ENCODE results near the gene MPP1. TPM values are rescaled to one million over a fixed set of nuclear protein-coding genes. Genes with fewer than 3 reads are reported as not detected.

Gene MPP1
- polyA plus RNA-seq, 1 of the 3 experiments (the other 2 are of a cell fraction) = 13.3 TPM

GRCh38 chrX:154836163-154836562 is 30.9 kb upstream of the MPP1 start:
- Histone ChIP-seq H3K79me2 (ENCODE audit: insufficient read depth) (no peaks in the 10 kb centered on the region), H3K9me2 (no peaks in the 10 kb centered on the region), H3K9me3 (no peaks in the 10 kb centered on the region), H3K9ac (no peak overlapping the region), H3K27me3 (ENCODE audit: insufficient read depth) (no peaks in the 10 kb centered on the region), H2AFZ (ENCODE audit: low read depth) (no peak overlapping the region), H3K27ac (ENCODE audit: low read depth in 2 of 2, low read length in 1 of 2) (no peak overlapping the region), H3K4me2 (no peak overlapping the region), H3F3A (replicated peaks; ENCODE audit: insufficient read depth) (no peaks in the 10 kb centered on the region), H3K4me3 (ENCODE audit: low read depth in 2 of 2, low read length in 1 of 2) (no peak overlapping the region), H3K4me1 (ENCODE audit: control insufficient read depth in 1 of 2, insufficient read depth in 2 of 2, low read depth in 1 of 2, low read length in 1 of 2) (no peaks in the 10 kb centered on the region), H3K36me3 (replicated peaks in 1 of 2; ENCODE audit: control insufficient read depth in 1 of 2, insufficient read depth in 2 of 2, low read length in 1 of 2) (no peaks in the 10 kb centered on the region), H4K20me1 (ENCODE audit: insufficient read depth) (no peaks in the 10 kb centered on the region)
- ChIA-PET CTCF (no interaction called here), POLR2A (no interaction called here)
- no peak for DNase-seq
- no peak for TF ChIP-seq NFIC (IDR thresholded peaks at IDR 0.05; ENCODE audit: borderline replicate concordance)
- TF ChIP-seq USF1 (IDR thresholded peaks at IDR 0.05; ENCODE audit: borderline replicate concordance, low read depth) = no peak
- TF ChIP-seq SMC3 (IDR thresholded peaks at IDR 0.05; ENCODE audit: low read depth, low read length) = no peak
- no peak for TF ChIP-seq SIN3A (IDR thresholded peaks at IDR 0.05; ENCODE audit: borderline replicate concordance, low read depth, low read length)
- no peak for TF ChIP-seq TAF1 (IDR thresholded peaks at IDR 0.05; ENCODE audit: borderline replicate concordance, low read depth, low read length)
- no peak for TF ChIP-seq IRF3 (IDR thresholded peaks at IDR 0.05; ENCODE audit: low read depth, low read length)
- no peak for TF ChIP-seq RCOR1 (IDR thresholded peaks at IDR 0.05; ENCODE audit: low read length)
- no peak for TF ChIP-seq NRF1 (IDR thresholded peaks at IDR 0.05; ENCODE audit: low read depth, low read length)
- no peak for TF ChIP-seq USF2 (IDR thresholded peaks at IDR 0.05; ENCODE audit: borderline replicate concordance, low read depth, low read length)
- TF ChIP-seq EP300 (IDR thresholded peaks at IDR 0.05; ENCODE audit: borderline replicate concordance in 1 of 2, low read depth in 1 of 2, low read length in 1 of 2) = no peak
- TF ChIP-seq PBX3 (IDR thresholded peaks at IDR 0.05) = no peak
- TF ChIP-seq RFX5 (IDR thresholded peaks at IDR 0.05; ENCODE audit: low read length) = no peak
- 8% methylated on average over 1 of the region's 1 CpG for WGBS (ENCODE audit: low lambda C conversion rate)

- no peaks in the 10 kb centered on the region for H3K36me3 ChIP-seq (replicated peaks in 1 of 2; ENCODE audit: control insufficient read depth in 1 of 2, insufficient read depth in 2 of 2, low read length in 1 of 2)
- DNase-seq = no peak
- TF ChIP-seq FOSL2 (IDR thresholded peaks at IDR 0.05; ENCODE audit: borderline replicate concordance, low read depth) = no peak
- TF ChIP-seq CHD2 (IDR thresholded peaks at IDR 0.05; ENCODE audit: low read length, partially characterized antibody) = no peak
- TF ChIP-seq NRF1 (IDR thresholded peaks at IDR 0.05; ENCODE audit: low read depth, low read length) = no peak
- TF ChIP-seq GATA2 (CRISPR knock-in tag; IDR thresholded peaks at IDR 0.05) = no peak
- no peak for TF ChIP-seq SMC3 (IDR thresholded peaks at IDR 0.05; ENCODE audit: low read depth, low read length)
- no peak for TF ChIP-seq ELF1 (IDR thresholded peaks at IDR 0.05)
- no peak for TF ChIP-seq ZBTB33 (IDR thresholded peaks at IDR 0.05; ENCODE audit: borderline replicate concordance, low read depth)
- TF ChIP-seq JUND (IDR thresholded peaks at IDR 0.05) = no peak
- no peak for TF ChIP-seq YY1 (IDR thresholded peaks at IDR 0.05; ENCODE audit: low read depth)
- no peak for TF ChIP-seq NFIC (IDR thresholded peaks at IDR 0.05; ENCODE audit: borderline replicate concordance)
- TF ChIP-seq FOXJ3 (CRISPR knock-in tag; IDR thresholded peaks at IDR 0.05) = no peak
- TF ChIP-seq SIN3A (IDR thresholded peaks at IDR 0.05; ENCODE audit: borderline replicate concordance, low read depth, low read length) = no peak
- no peak for TF ChIP-seq GABPA (IDR thresholded peaks at IDR 0.05; ENCODE audit: low read depth)
- no peak for TF ChIP-seq MEF2A (IDR thresholded peaks at IDR 0.05; ENCODE audit: borderline replicate concordance, low read depth)
- TF ChIP-seq RXRA (IDR thresholded peaks at IDR 0.05; ENCODE audit: borderline replicate concordance, low read depth) = no peak
- no peak for TF ChIP-seq USF2 (IDR thresholded peaks at IDR 0.05; ENCODE audit: borderline replicate concordance, low read depth, low read length)
Measured at GRCh38 chrX:154834562-154834961, 29.3 kb upstream of the MPP1 start, which contains the start of gene SMIM9. TSS of gene SMIM9 (minus strand) at chrX:154834662. CDS start at chrX:154830856, 3,806 bp downstream.

More at GRCh38 chrX:154834562-154834961, 29.3 kb upstream of the MPP1 start, which contains the start of gene SMIM9:
- Histone ChIP-seq H4K20me1 (ENCODE audit: insufficient read depth) (no peaks in the 10 kb centered on the region), H3K27ac (ENCODE audit: low read depth in 2 of 2, low read length in 1 of 2) (no peak within 1 kb of the TSS), H3K4me3 (ENCODE audit: low read depth in 2 of 2, low read length in 1 of 2) (no peak within 1 kb of the TSS), H3K9me2 (no peaks in the 10 kb centered on the region), H3K4me1 (ENCODE audit: control insufficient read depth in 1 of 2, insufficient read depth in 2 of 2, low read depth in 1 of 2, low read length in 1 of 2) (no peaks in the 10 kb centered on the region), H3K79me2 (ENCODE audit: insufficient read depth) (no peaks in the 10 kb centered on the region), H3K9ac (no peak within 1 kb of the TSS), H3K9me3 (no peaks in the 10 kb centered on the region), H3F3A (replicated peaks; ENCODE audit: insufficient read depth) (no peaks in the 10 kb centered on the region), H3K27me3 (ENCODE audit: insufficient read depth) (no peaks in the 10 kb centered on the region), H3K4me2 (no peak within 1 kb of the TSS), H2AFZ (ENCODE audit: low read depth) (no peak within 1 kb of the TSS)
- WGBS (ENCODE audit: low lambda C conversion rate) = 12% methylated on average over 3 of the region's 3 CpGs
- ChIA-PET CTCF (no interaction called here), POLR2A (no interaction called here)

Data from SK-N-SH (cell line).